Measurements from ENCODE around the gene UBE2H.

Gene UBE2H

DNA sequence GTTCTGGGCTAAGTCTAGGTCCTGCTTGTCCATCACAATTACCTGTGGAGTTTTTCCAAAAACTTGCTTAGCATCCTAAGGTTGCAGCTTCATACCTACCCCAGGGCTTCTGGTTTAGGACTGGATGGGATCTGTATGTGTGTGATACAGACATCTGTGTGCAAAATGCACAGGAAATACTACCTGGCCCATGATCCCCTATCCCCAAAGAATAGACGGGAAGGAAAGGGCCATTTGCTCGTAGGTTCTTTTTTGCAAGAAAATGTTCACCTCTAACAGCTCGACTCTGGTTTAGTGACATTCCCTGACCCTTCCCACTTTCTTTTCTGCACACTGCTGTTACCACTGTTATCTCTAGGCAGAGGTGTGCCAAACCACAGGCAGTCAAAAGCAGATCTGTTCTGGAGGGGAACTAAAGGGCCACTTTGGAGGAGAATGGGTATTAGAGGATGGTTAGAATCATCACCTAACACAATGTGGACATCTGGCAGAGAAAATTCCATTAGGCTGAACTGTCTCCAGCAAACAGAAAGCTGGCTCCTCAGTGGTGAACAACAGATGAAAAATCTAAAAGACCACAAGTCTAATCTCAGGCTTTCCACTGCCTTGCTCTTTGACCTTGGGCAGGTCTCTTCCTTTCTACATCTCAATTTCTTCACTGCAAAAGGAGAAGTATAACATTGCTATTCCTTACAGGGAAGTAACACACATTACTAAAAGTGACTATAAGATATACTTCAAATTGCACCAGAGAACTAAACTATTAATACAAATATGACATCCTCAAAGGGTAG lies 107.4 kb downstream of the UBE2H start:
- DNase-seq (ENCODE audit: insufficient read length, low spot score) (no peak), FAIRE-seq (no peak)
- TF ChIP-seq, protein P1, sequence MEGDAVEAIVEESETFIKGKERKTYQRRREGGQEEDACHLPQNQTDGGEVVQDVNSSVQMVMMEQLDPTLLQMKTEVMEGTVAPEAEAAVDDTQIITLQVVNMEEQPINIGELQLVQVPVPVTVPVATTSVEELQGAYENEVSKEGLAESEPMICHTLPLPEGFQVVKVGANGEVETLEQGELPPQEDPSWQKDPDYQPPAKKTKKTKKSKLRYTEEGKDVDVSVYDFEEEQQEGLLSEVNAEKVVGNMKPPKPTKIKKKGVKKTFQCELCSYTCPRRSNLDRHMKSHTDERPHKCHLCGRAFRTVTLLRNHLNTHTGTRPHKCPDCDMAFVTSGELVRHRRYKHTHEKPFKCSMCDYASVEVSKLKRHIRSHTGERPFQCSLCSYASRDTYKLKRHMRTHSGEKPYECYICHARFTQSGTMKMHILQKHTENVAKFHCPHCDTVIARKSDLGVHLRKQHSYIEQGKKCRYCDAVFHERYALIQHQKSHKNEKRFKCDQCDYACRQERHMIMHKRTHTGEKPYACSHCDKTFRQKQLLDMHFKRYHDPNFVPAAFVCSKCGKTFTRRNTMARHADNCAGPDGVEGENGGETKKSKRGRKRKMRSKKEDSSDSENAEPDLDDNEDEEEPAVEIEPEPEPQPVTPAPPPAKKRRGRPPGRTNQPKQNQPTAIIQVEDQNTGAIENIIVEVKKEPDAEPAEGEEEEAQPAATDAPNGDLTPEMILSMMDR (IDR thresholded peaks at IDR 0.05; ENCODE audit: insufficient read depth, missing control alignments), result no peak

DNA sequence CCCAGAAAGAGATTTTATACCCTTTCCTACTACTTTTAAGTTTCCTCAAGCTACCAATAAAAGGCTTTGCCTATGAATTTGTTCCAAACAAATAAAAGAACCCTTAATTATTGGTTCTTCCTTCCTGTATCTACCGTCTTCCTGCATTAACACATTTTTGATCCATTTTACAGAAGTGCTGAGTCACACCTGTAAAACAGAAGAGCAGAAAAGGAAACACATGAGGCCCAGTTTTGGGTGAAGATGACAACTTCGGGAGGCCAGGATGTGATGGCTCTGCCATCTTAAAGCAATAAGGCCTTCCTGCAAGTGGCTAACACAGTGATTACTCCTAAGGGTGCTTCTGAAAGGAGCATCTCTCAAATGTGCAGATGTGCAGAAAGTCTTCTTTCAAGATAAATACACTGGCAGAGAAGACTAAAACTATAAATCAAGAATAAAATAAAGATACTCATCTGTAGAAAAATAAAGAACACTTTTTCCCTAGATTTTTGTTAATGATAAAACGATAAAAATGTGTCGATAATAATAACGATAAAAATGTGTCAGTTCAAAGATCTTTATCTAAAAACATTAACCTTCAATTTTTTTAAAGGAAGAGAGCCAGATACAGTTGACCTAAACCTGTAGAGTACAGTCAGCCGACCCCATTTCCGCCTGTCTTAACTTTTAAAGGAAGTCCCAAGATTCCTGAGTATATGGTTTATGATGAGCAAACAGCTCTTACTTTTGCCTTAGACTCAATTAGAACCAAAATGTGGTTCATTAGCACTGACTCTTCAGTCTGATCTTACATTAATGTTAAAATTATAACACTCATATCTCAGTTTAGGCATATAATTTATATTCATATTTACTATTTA lies 108.6 kb downstream of the UBE2H start:
- TF ChIP-seq, protein P1 (IDR thresholded peaks at IDR 0.05; ENCODE audit: insufficient read depth, missing control alignments), result no peak
- DNase-seq (ENCODE audit: insufficient read length, low spot score) (no peak), FAIRE-seq (no peak)

DNA sequence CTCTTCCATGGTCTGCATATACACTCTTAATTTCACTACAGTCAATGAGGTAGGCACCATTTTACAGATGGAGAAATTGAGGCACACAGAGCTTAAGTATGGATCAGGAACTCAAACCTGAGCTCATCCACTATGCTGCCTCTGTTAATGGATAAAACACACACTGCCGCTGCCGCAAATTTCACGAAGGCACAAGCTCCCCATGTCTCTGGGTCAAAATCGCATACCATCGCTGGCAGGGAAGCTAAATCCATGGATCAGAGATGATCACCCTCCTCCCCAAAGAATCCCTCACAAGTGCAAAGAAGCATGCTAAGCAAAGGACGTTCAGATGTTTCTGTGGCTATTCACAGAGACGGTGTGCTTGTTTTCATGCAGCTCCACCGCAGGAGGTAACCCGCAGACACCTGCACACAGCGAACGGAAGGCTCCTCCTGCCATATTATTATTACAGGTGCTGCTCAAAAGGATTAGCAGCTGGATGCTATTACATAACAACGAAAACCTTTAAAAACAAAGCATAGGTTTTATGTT lies 109.3 kb downstream of the UBE2H start:
- FAIRE-seq (no peak), DNase-seq (ENCODE audit: insufficient read length, low spot score) (no peak)
- TF ChIP-seq, protein P1 (IDR thresholded peaks at IDR 0.05; ENCODE audit: insufficient read depth, missing control alignments), result no peak

GRCh38 chr7:129841465-129841864 lies 111.3 kb downstream of the UBE2H start:
- TF ChIP-seq, protein P1 (IDR thresholded peaks at IDR 0.05; ENCODE audit: insufficient read depth, missing control alignments), result no peak
- FAIRE-seq, result no peak
- no peak for DNase-seq (ENCODE audit: insufficient read length, low spot score)

GRCh38 chr7:129840757-129841156 lies 112.0 kb downstream of the UBE2H start:
- FAIRE-seq, result no peak
- no peak for DNase-seq (ENCODE audit: insufficient read length, low spot score)
- TF ChIP-seq, protein P1 (IDR thresholded peaks at IDR 0.05; ENCODE audit: insufficient read depth, missing control alignments), result no peak

DNA sequence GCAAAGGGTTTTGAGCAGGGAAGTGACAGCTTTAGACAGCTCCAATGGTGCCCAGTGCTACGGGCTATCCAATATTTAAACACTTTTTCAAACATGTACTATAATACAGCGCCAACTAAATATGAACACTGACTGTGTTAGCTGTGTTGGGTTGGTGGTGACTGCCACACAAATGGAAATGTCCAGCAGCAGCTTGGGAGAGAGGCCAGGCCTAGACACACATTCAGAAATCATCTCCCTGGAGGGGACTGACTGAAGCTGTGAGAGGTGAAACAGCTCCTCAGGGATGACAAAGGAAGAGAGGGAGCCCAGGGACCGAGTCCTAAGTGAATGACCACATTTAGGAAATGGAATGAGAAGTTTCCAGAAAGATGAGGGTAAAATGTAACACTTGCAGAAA lies 115.8 kb downstream of the UBE2H start:
- TF ChIP-seq, protein P1 (IDR thresholded peaks at IDR 0.05; ENCODE audit: insufficient read depth, missing control alignments), result no peak
- no peak for FAIRE-seq
- DNase-seq (ENCODE audit: insufficient read length, low spot score), result no peak
